HG03378 (cell line): Measurements from ENCODE around the gene SWI5.
A peak's percentile ranks its signal among the peaks of the same experiment; 100 is the strongest.

Experiments used
- ATAC-seq: cut with Tn5 transposase; IDR thresholded peaks from one replicate; pipeline ENCODE4 v1.9.1; 2021; ENCODE audit warnings: mild to moderate bottlenecking, moderate library complexity; ENCODE audit not compliant: unreplicated experiment

SWI5 gene

DNA sequence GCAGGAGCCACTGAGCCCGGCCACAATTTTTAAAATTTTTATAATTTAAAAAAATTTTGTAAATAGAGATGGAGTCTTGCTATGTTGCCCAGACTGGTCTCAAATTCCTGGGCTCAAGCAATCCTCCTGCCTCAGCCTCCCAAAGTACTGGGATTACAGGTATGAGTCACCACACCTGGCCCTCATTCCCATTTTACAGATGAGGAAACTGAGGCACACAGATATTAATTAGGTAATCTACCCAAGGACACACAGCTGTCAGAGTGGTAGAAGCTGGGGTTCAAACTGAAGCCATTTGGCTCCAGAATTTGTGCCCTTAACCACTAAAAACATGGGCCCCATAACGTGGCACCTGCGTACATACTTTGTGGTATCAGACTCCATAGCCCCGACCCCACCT, 38.6 kb downstream of the SWI5 start:
- no peak for ATAC-seq

DNA sequence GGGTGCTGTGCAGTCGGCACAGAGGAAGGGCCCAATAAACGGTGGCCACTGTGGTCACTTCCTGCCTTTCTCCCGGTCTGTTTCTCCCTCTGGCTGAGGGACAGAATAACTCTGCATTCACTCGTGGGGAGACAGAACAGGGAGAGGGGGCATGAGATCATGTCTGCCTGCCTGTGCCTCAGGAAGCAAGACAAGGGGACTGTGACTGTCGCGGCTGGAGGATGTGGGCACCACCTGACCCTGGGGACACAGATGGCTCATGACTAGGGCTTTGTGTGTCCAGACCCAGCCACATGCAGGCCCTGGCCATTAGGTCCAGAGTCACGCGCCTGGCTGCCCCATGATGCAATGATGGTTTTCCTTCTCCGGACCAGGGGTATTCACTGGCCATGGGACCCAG, 40.3 kb downstream of the SWI5 start:
- no peak for ATAC-seq

DNA sequence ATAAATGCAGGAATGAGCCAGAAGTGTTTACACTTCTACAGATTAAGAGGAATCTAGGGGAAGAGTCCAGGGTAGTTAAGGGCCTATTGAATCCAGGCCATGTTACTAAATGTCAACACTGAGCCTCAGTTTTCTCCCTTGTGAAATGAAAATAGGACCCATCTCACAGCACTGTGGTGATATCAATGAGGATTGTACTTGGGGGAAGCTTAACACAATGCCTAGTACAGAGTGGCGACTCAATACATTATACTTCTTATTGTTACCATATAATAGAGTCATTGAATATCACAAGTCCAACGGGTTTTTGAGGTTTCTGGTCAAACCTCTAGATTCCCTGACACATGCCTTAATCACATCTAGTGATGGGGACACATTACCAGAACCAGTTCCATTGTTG, 41.6 kb downstream of the SWI5 start:
- no peak for ATAC-seq

DNA sequence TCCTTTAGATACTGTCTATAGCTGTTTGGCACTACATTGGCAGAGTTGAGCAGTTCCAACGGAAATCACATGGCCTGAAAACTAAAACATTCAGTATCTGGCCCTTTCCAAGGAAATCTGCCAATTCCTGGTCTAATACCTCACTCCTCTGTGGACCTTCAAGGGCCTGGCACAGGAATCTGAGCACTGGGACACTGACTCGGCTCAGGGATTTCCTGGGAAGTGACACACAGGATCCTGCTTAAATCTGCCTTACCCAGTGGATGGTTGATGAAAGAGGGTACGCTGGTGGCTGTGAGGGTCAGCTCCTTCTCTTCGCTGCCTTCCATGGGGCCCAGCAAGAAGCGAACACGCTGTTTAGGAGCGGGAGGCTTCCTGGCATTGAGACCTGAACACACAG, 45.3 kb downstream of the SWI5 start:
- ATAC-seq: no peak

DNA sequence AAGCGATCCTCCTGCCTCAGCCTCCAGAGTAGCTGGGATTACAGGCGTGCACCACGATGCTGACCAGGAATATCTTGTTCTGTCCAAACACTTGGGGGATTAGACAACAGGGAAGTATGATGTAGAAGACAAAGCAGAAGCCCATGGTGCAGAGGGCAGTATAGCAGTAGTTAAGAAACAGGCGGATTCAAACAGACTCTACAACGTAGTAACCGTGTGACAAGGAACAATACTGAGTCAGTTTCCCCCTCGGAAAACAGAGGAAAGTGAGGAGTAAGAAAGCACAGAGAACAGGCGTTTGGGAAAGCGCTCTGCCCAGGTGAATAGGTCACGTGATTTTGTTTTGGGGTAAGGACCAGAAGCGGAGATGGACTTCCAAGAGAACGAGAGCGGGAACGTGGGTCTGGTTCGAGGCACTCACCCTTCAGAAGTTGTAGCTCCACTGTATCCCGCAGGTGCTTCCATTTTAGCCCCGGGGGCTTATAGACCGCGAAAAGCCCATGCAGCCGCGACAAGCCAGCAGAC, 45.9 kb downstream of the SWI5 start:
- ATAC-seq: peak; percentile 15

DNA sequence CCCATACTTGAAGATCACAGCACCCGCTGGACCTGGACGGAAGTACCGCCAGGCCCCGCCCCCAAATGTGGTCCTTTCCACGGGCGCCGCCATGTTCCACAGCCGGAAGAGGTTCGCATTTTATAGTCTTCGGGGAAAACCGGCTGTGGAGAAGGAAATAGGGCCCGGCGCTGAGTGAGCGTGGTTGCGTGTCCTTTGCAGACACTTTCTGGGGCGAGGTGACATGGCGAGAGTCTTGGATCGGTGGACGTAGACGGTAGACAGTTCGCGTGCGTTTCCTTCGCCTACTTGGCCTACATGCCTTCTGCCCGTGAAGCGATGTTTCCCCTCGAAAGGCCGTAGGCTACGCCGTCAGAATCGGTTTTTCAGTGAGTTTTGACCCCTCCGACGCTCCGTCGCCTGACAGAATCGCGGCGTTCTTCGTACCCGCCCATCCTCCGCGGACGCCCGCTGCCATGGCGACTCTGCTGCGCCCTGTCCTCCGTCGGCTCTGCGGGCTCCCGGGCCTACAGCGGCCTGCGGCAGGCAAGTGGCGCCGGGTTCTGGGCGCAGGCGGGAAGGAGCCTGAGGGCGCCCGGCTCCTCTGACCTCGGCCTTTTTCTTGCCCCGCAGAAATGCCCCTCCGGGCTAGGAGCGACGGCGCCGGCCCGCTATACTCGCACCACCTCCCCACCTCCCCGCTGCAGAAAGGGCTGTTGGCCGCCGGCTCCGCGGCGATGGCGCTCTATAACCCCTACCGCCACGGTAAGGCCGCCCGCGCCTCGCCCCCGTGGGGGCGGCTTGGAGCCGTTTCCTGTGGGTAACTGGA, 46.5 kb downstream of the SWI5 start, which contains the start of the genes COQ4 and TRUB2:
Gene COQ4 (plus strand): TSS at position 436 of the 808 bp plus-strand sequence. CDS start 20 bp downstream, at position 456.
Gene TRUB2 (minus strand): TSS at position 44 of the 808 bp plus-strand sequence. CDS start 39 bp downstream, at position 5.
- ATAC-seq: peak; percentile 77

DNA sequence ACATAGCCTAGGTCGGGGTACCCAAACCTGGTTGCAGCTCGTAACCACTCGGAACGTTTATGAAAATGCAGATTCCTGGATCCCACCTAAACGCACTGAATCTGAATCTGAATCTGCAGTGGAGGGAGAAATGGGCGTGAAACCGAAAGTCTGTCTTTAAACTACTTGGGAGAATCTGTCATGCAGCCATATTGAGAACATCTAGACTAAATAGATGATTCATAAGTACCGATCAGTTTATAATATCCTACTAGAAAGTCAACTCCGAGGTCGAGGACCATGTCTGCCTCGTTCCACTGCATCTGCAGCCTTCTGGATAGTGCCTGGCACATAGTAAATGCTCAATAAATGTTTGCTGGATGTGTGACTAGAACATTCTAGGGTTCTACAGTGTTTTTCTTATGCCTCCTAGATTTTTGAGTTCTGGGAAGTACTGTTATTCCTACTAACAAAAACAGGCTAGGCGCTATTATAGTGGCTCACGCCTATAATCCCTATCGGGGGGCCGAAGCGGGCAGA, 47.2 kb downstream of the SWI5 start:
- no peak for ATAC-seq

DNA sequence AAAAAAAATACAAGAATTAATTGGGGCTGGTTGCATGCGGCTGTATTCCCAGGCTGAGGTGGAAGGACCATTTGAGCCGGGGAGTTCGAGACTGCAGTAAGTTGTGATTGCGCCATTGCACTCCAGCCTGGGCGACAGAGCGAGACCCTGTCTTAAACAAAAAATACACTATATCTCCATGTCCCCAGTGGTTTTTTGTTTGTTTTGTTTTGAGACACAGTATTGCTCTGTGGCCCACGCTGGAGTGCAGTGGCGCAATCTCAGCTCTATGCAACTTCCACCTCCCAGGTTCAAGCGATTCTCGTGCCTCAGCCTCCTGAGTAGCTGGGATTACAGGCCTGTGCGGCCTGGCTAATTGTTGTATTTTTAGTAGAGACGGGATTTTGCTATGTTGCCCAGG, 47.7 kb downstream of the SWI5 start:
- ATAC-seq: no peak

DNA sequence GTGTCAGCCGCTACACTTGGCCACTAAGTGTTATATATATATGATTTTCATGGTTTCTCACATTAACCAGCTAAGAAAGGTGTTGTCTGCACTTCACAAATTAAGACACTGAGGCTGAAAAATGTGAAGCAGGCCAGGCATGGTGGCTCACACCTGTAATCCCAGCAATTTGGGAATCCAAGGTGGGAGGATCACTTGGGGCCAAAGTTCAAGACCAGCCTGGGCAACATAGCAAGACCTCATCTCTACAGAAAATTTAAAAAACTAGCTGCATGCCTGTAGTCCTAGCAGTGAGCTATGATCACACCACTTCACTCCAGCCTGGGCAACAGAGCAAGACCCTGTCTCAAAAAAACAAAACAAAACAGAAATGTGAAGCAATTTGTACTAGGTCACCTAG, 48.3 kb downstream of the SWI5 start:
- no peak for ATAC-seq

DNA sequence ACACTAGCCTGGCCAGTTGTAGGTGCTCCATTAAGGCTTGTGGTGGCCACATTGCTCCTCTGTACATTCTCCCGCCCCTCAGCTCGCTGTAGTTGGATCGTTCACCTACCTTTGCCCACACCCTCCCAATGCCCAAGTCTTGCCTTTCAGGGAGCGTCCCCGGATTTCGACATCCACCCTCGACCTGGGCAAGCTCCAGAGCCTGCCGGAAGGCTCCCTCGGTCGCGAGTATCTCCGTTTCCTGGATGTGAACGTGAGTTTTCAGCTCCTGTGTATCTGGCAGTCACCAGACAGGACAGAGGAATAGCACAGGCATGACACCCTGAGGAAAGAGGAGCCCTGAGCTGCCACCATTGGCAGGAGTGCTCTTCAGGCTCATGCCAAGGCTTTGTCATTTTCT, 49.6 kb downstream of the SWI5 start:
- no peak for ATAC-seq

DNA sequence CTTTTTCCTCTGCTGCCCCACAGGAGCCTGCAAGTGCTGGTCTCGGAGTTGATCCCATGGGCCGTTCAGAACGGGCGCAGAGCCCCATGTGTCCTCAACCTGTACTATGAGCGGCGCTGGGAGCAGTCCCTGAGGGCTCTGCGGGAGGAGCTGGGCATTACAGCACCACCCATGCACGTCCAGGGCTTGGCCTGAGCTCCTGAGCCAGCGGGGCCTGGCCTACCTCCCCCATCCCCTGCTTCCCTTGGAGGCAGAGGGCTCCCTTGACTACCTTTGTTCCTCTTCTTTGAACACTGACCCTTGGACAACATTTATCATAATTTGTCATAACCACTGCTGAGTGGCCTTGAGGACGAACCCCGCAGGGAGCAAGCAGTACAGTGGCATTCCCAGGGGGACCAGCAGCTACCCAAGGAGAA, 57.4 kb downstream of the SWI5 start:
- no peak for ATAC-seq

DNA sequence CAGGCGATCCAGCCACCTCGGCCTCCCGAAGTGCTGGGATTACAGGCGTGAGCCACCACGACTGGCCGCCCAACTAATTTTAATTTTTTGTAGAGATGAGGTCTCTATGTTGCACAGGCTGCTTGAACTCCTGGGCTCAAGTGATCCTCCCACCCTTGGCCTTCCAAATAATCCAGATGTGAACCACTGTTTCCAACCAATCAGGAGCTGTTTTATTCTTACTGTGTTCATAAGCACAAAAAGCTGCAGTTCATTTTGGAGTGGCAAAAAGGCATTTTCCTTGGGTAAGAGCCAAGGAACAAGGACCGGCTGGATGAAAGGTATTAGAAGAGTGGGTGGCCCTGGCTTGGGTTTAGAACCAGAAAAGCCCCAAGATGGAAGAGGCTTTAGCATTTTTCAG, 59.1 kb downstream of the SWI5 start:
- ATAC-seq: no peak

DNA sequence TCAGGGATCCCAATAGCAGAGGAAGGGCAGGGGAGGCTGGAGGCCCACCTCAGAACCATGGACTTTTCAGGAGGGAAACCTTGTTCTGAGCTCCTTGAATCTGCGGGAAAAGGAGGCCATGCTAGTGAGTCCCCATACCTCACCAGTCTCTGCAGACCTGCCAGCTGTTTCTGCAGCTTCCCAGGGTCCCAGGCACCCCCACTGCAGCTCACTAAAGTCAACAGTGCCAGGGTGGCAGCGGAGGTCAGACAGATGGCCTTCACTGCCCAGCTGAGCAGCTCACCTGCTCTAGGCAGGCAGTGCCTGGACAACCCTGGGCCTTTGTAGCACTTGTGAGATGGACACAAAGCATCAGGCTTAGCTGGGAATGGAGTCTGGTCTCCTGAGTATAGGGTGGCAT, 59.8 kb downstream of the SWI5 start:
- ATAC-seq: no peak

DNA sequence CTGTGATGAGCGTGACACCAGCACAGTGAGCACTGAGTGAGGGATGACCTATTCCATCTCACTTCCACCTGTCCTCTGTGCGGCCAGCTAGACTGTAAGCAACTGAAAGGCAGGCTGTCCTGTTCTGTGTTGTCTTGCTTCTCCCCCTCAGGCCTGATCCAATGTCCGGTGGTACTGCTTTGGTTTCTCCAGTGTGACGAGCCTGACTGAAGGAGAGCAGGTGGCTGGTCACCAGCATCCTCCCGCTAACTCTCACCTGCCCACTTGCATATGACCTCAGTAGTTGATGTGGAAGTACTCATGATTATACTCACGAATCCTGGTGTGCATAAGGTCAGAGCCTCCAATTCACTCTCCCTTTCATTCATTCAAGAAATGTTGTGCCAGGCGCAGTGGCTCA, 61.9 kb downstream of the SWI5 start:
- ATAC-seq: no peak
